GM13976 (cell line): ENCODE results near the gene KAT6B.

Experiments used
- DNase-seq: peaks from one replicate; pipeline ENCODE4 v3.0.0; 2012; ENCODE audit warnings: low spot score
- in situ Hi-C: fragments of 300-500 bp; cut with MboI; formaldehyde crosslinking; loops from one replicate; pipeline ENCODE4 v1.12.0; 2022; ENCODE audit warnings: low sequenced_read_pairs, mixed read lengths, inconsistent platforms; ENCODE audit not compliant: unreplicated experiment
- TF ChIP-seq, protein P1 (sequence below): IDR thresholded peaks from 2 replicates; pipeline ENCODE4 v1.5.1; 2012; ENCODE audit warnings: borderline replicate concordance, mild to moderate bottlenecking; ENCODE audit not compliant: insufficient read depth; ENCODE audit errors: extremely low read depth, missing control alignments, control extremely low read depth

The KAT6B gene

GRCh38 chr10:74981831-74982633 lies 155.6 kb downstream of the KAT6B start:
- DNase-seq = no peak
- in situ Hi-C loops = no loop called here
- TF ChIP-seq, protein P1, sequence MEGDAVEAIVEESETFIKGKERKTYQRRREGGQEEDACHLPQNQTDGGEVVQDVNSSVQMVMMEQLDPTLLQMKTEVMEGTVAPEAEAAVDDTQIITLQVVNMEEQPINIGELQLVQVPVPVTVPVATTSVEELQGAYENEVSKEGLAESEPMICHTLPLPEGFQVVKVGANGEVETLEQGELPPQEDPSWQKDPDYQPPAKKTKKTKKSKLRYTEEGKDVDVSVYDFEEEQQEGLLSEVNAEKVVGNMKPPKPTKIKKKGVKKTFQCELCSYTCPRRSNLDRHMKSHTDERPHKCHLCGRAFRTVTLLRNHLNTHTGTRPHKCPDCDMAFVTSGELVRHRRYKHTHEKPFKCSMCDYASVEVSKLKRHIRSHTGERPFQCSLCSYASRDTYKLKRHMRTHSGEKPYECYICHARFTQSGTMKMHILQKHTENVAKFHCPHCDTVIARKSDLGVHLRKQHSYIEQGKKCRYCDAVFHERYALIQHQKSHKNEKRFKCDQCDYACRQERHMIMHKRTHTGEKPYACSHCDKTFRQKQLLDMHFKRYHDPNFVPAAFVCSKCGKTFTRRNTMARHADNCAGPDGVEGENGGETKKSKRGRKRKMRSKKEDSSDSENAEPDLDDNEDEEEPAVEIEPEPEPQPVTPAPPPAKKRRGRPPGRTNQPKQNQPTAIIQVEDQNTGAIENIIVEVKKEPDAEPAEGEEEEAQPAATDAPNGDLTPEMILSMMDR = no peak

- TF ChIP-seq, protein P1 = no peak
- DNase-seq = no peak
- in situ Hi-C loops = no loop called here
Measured at GRCh38 chr10:74982634-74982982, 156.2 kb downstream of the KAT6B start.

- TF ChIP-seq, protein P1 = no peak
- DNase-seq = no peak
- in situ Hi-C loops = no loop called here
Measured at GRCh38 chr10:74983383-74983782, 157.0 kb downstream of the KAT6B start.

GRCh38 chr10:74987339-74988053 lies 161.1 kb downstream of the KAT6B start:
- in situ Hi-C loops = no loop called here
- no peak for DNase-seq
- TF ChIP-seq, protein P1 = no peak

DNA sequence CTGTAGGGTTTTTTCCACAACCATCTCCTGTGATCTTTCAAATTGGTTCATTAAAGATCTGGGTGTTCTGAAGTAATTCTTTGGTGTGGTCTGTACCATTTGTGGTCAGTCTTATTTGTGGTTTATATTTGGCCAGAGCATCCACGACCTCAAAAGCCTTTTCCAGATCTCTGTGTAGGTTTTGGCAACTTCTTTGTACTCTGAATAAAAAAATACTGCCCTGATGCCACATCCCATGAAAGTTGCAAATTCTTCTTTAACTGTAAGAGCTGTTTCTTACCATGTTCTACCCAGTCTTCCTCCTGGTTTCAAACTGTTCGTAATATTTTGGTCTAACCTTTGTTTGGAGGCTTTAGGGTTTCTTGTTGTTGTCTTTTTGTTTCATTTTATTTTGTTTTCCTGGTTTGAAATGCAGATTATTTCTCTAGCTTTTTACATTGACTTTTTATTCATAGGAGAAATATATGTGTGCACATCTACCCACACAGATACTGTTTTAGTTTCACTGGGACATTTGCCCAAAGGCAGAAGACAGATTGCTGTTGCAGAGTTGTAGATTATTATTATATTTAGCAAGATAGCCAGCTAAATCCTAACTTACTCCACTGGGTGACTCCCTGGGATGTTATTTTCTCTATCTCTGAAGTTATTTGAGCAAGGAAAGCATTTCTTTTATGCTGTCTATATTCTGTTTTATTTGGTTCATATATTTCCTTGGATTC lies 161.8 kb downstream of the KAT6B start:
- DNase-seq = no peak
- TF ChIP-seq, protein P1 = no peak
- in situ Hi-C loops = no loop called here

- no peak for DNase-seq
- in situ Hi-C loops = no loop called here
- TF ChIP-seq, protein P1 = no peak
Measured at GRCh38 chr10:74988832-74989561, 162.6 kb downstream of the KAT6B start.
